Activated T-cell treated with anti-CD3 and anti-CD28 coated beads, Interleukin-2, amount 50 U/mL, for 72 hours (primary cell): ENCODE results near the gene SENP7. TPM values are rescaled to one million over a fixed set of nuclear protein-coding genes. Genes with fewer than 3 reads are reported as not detected.
"Not testable (repeated sequence)": the region's sequence is repeated elsewhere in the genome, so short reads cannot be mapped to it uniquely, and the experiment has no call there.

Source experiments
- ATAC-seq, 2 donors: fragments of 150-1000 bp; cut with Tn5 transposase; replicated peaks in 1 of 2; 2 replicates each; pipeline ENCODE4 v1.10.0; 2021; ENCODE audit warnings: moderate library complexity in 2 of 2, mild to moderate bottlenecking in 1 of 2
- DNase-seq, 2 donors: peaks; one replicate each; pipeline ENCODE4 v3.0.0; 2021 to 2022; ENCODE audit warnings: mixed read lengths in 1 of 2
- H3K27ac Mint-ChIP-seq: one replicate; pipeline ENCODE4 v1.8.0; 2022; ENCODE audit warnings: mild to moderate bottlenecking, moderate library complexity, mixed read lengths
- H3K27me3 Mint-ChIP-seq: one replicate; pipeline ENCODE4 v1.8.0; 2022; ENCODE audit warnings: low read depth, mixed read lengths
- H3K36me3 Mint-ChIP-seq, 2 donors: one replicate each; pipeline ENCODE4 v1.8.0; 2022; ENCODE audit warnings: mixed read lengths in 2 of 2, mild to moderate bottlenecking in 1 of 2; ENCODE audit not compliant: insufficient read depth in 2 of 2
- H3K4me1 Mint-ChIP-seq: one replicate; pipeline ENCODE4 v1.8.0; 2022; ENCODE audit warnings: low read depth, mixed read lengths
- H3K4me3 Mint-ChIP-seq, 2 donors: one replicate each; pipeline ENCODE4 v1.8.0; 2022; ENCODE audit warnings: mild to moderate bottlenecking in 2 of 2, mixed read lengths in 2 of 2, moderate library complexity in 2 of 2
- H3K9me3 Mint-ChIP-seq, 2 donors: one replicate each; pipeline ENCODE4 v1.8.0; 2022; ENCODE audit warnings: mixed read lengths in 2 of 2
- total RNA-seq, 2 donors: library from RNA; stranded (reverse); gene quantifications; one replicate each; pipeline ENCODE4 v1.2.3, GENCODE V29; 2022

The SENP7 gene, protein sequence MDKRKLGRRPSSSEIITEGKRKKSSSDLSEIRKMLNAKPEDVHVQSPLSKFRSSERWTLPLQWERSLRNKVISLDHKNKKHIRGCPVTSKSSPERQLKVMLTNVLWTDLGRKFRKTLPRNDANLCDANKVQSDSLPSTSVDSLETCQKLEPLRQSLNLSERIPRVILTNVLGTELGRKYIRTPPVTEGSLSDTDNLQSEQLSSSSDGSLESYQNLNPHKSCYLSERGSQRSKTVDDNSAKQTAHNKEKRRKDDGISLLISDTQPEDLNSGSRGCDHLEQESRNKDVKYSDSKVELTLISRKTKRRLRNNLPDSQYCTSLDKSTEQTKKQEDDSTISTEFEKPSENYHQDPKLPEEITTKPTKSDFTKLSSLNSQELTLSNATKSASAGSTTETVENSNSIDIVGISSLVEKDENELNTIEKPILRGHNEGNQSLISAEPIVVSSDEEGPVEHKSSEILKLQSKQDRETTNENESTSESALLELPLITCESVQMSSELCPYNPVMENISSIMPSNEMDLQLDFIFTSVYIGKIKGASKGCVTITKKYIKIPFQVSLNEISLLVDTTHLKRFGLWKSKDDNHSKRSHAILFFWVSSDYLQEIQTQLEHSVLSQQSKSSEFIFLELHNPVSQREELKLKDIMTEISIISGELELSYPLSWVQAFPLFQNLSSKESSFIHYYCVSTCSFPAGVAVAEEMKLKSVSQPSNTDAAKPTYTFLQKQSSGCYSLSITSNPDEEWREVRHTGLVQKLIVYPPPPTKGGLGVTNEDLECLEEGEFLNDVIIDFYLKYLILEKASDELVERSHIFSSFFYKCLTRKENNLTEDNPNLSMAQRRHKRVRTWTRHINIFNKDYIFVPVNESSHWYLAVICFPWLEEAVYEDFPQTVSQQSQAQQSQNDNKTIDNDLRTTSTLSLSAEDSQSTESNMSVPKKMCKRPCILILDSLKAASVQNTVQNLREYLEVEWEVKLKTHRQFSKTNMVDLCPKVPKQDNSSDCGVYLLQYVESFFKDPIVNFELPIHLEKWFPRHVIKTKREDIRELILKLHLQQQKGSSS
- total RNA-seq, result 10 to 100 TPM; 26.9 to 27.1 TPM

- Mint-ChIP-seq H3K36me3 (peaks cover 7 to 12% of the 10 kb centered on the region in 2 donors), H3K4me1 (peaks cover 49% of the 10 kb centered on the region), H3K9me3 (no peaks in the 10 kb centered on the region), H3K27me3 (no peaks in the 10 kb centered on the region), H3K4me3 (peak within 1 kb of the TSS; percentile 96 to 98), H3K27ac (peak within 1 kb of the TSS; percentile 98)
- DNase-seq (peak; percentile 80 to 81), ATAC-seq (peak; percentile 67 to 79)
Observed at GRCh38 chr3:101512646-101513418, at the start of gene SENP7. TSS of gene SENP7 (minus strand) at chr3:101513212. CDS start at chr3:101513130, 82 bp downstream.

- Mint-ChIP-seq H3K27me3 (no peaks in the 10 kb centered on the region), H3K9me3 (peaks cover 0 to 1% of the 10 kb centered on the region in 2 donors), H3K27ac (peak within 1 kb of the TSS; percentile 94), H3K36me3 (peaks cover 7 to 32% of the 10 kb centered on the region in 2 donors), H3K4me3 (peak within 1 kb of the TSS; percentile 96), H3K4me1 (peaks cover 52% of the 10 kb centered on the region)
- ATAC-seq, result peak; percentile 99
- DNase-seq, result peak; percentile 93 to 94
Observed at GRCh38 chr3:101561630-101562328, 48.8 kb upstream of the SENP7 start, which contains the start of gene TRMT10C. TSS of gene TRMT10C (plus strand) at chr3:101561868. CDS start at chr3:101564782, 2,914 bp downstream.

- Mint-ChIP-seq H3K27ac (no peak overlapping the region), H3K4me3 (no peak overlapping the region), H3K27me3 (no peaks in the 10 kb centered on the region), H3K9me3 (peaks cover 0 to 1% of the 10 kb centered on the region in 2 donors), H3K4me1 (peaks cover 9% of the 10 kb centered on the region), H3K36me3 (peaks cover 1 to 4% of the 10 kb centered on the region in 2 donors)
- ATAC-seq (no peak), DNase-seq (no peak)
Observed at GRCh38 chr3:101556064-101556463, 43.1 kb upstream of the SENP7 start.

- not testable (repeated sequence) for DNase-seq, H3K36me3 Mint-ChIP-seq, H3K27ac Mint-ChIP-seq, ATAC-seq, H3K27me3 Mint-ChIP-seq, H3K9me3 Mint-ChIP-seq, H3K4me3 Mint-ChIP-seq, H3K4me1 Mint-ChIP-seq
Observed at GRCh38 chr3:101553381-101553780, 40.4 kb upstream of the SENP7 start.

- H3K4me3 Mint-ChIP-seq, DNase-seq, H3K4me1 Mint-ChIP-seq, H3K27me3 Mint-ChIP-seq, H3K36me3 Mint-ChIP-seq, ATAC-seq, H3K27ac Mint-ChIP-seq, H3K9me3 Mint-ChIP-seq: not testable (repeated sequence)
Observed at GRCh38 chr3:101551359-101552081, 38.5 kb upstream of the SENP7 start.

GRCh38 chr3:101549473-101549872 is 36.5 kb upstream of the SENP7 start:
- Mint-ChIP-seq H3K4me1 (peaks cover 9% of the 10 kb centered on the region), H3K9me3 (no peaks in the 10 kb centered on the region), H3K4me3 (no peak overlapping the region), H3K36me3 (no peaks in the 10 kb centered on the region), H3K27me3 (no peaks in the 10 kb centered on the region), H3K27ac (no peak overlapping the region)
- ATAC-seq, result no peak
- no peak for DNase-seq

DNA sequence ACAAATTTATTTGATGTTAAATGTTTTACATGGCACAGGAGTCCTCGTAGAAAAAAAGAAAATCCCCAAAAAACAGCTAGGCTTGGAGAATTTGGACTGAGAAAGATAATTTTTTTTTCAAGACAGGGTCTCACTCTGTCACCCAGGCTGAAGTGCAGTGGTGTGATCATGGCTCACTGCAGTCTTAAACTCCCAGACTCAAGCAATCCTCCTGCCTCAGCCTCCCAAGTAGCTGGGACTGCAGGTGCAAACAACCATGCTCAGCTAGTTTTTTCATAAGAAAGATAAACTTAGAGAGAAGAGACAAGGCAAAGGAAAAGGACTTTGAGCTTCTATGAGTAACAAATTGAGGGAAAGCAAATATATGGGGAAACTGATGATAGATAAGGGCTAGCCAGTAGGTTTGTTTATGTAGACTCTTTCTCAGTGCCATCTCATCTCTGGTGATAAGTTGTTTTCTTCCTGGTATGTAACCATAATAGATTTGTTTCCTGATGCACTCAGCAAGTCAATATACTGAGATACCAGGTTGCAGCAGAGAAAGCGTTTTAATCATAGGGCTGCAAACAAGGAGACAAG is 35.6 kb upstream of the SENP7 start:
- Mint-ChIP-seq H3K27ac (peak overlapping the region; percentile 13), H3K9me3 (no peaks in the 10 kb centered on the region), H3K27me3 (no peaks in the 10 kb centered on the region), H3K4me1 (peaks cover 18% of the 10 kb centered on the region), H3K4me3 (no peak overlapping the region), H3K36me3 (no peaks in the 10 kb centered on the region)
- DNase-seq, result no peak
- peak in 1 of 2 donors; percentile 28 for ATAC-seq

GRCh38 chr3:101544161-101544850 is 31.3 kb upstream of the SENP7 start:
- H3K27ac Mint-ChIP-seq, result peak overlapping the region; percentile 59
- ATAC-seq, result peak; percentile 65 to 70
- no peaks in the 10 kb centered on the region for H3K27me3 Mint-ChIP-seq
- no peaks in the 10 kb centered on the region for H3K9me3 Mint-ChIP-seq
- H3K4me1 Mint-ChIP-seq, result peaks cover 32% of the 10 kb centered on the region
- no peaks in the 10 kb centered on the region for H3K36me3 Mint-ChIP-seq
- H3K4me3 Mint-ChIP-seq, result peak overlapping the region; percentile 16 to 49
- no peak for DNase-seq

GRCh38 chr3:101542957-101543356 is 29.9 kb upstream of the SENP7 start:
- Mint-ChIP-seq H3K36me3 (no peaks in the 10 kb centered on the region), H3K4me3 (peak overlapping the region; percentile 43 to 68), H3K27me3 (no peaks in the 10 kb centered on the region), H3K27ac (peak overlapping the region; percentile 72), H3K9me3 (peaks cover 0 to 4% of the 10 kb centered on the region in 2 donors), H3K4me1 (peaks cover 28% of the 10 kb centered on the region)
- ATAC-seq (peak; percentile 89 to 93), DNase-seq (no peak)

- DNase-seq, H3K4me3 Mint-ChIP-seq, H3K9me3 Mint-ChIP-seq, H3K4me1 Mint-ChIP-seq, H3K36me3 Mint-ChIP-seq, H3K27me3 Mint-ChIP-seq, ATAC-seq, H3K27ac Mint-ChIP-seq: not testable (repeated sequence)
Observed at GRCh38 chr3:101536955-101537354, 23.9 kb upstream of the SENP7 start.

DNA sequence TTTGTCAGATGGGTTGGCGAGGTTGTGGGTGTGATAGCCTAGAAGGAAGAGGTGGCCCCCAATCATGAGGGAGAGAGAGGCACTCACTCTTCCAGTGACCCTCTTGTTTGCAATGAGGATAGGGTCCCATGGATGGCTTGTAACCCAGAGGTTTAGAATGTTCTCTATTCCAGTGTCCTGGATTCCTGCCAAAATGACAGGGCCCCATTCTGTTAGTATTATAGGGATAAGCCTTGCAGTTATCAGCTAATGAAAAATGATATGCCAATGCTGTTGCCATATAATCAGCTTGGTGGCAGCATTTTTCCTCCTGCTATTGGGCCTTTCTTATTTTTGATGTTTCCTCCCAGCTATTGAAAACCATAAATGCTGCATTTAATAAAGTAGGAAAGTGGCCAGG is 23.3 kb upstream of the SENP7 start:
- ATAC-seq (no peak), DNase-seq (no peak)
- Mint-ChIP-seq H3K27ac (no peak overlapping the region), H3K9me3 (peaks cover 2 to 4% of the 10 kb centered on the region in 2 donors), H3K27me3 (no peaks in the 10 kb centered on the region), H3K36me3 (no peaks in the 10 kb centered on the region), H3K4me3 (no peak overlapping the region), H3K4me1 (peaks cover 14% of the 10 kb centered on the region)
